ENCODE results near the gene LHX1. TPM values are rescaled to one million over a fixed set of nuclear protein-coding genes. Genes with fewer than 3 reads are reported as not detected.

The LHX1 gene
- total RNA-seq, 2 donors from 2014 or later, result not detected

DNA sequence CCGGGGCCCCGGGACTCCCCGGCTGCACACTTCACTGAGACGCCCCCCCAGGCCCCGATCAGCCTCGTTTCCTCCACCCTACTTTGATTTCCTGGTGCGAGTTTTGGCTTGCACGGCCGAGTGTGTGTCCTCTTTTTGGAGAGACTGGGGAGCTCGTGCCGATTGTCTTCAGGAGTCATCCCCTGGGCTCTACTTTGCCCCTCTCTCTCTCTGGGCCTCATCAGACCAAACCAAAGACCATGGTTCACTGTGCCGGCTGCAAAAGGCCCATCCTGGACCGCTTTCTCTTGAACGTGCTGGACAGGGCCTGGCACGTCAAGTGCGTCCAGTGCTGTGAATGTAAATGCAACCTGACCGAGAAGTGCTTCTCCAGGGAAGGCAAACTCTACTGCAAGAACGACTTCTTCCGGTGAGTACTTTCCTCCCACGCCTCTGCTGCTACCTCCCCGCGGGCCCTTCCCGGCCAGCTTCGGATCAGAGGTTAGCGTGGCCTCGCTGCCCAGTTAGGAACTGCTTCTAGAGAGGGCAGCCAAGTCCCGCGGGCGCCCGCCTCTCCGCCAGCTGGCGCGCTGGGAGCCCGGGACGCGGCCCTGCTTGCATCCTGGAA, 787 bp downstream of the LHX1 start:
- peaks cover 19 to 95% of the 10 kb centered on the region in 2 donors for H3K27me3 ChIP-seq
- no peak for TF ChIP-seq POLR2A (IDR thresholded peaks at IDR 0.05)
- TF ChIP-seq, protein P1, sequence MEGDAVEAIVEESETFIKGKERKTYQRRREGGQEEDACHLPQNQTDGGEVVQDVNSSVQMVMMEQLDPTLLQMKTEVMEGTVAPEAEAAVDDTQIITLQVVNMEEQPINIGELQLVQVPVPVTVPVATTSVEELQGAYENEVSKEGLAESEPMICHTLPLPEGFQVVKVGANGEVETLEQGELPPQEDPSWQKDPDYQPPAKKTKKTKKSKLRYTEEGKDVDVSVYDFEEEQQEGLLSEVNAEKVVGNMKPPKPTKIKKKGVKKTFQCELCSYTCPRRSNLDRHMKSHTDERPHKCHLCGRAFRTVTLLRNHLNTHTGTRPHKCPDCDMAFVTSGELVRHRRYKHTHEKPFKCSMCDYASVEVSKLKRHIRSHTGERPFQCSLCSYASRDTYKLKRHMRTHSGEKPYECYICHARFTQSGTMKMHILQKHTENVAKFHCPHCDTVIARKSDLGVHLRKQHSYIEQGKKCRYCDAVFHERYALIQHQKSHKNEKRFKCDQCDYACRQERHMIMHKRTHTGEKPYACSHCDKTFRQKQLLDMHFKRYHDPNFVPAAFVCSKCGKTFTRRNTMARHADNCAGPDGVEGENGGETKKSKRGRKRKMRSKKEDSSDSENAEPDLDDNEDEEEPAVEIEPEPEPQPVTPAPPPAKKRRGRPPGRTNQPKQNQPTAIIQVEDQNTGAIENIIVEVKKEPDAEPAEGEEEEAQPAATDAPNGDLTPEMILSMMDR (IDR thresholded peaks at IDR 0.05), result peak in 1 of 7 experiments; percentile 6
- H3K4me3 ChIP-seq, result no peak overlapping the region
- DNase-seq, result peak in 1 of 4 donors; percentile 36
- no peak overlapping the region for H3K27ac ChIP-seq
- H3K9me3 ChIP-seq, result no peaks in the 10 kb centered on the region
- intact Hi-C loops (cut with DNase I), result no loop called here
- peak; percentile 33 for ATAC-seq
- H3K36me3 ChIP-seq (replicated peaks in 1 of 2; ENCODE audit: insufficient read depth in 1 of 2, low read depth in 2 of 2), result no peaks in the 10 kb centered on the region
- WGBS, 2 donors, result 3 to 10% methylated on average over 14 to 36 of the region's 36 CpGs
- peaks cover 79% of the 10 kb centered on the region for H3K4me1 ChIP-seq

DNA sequence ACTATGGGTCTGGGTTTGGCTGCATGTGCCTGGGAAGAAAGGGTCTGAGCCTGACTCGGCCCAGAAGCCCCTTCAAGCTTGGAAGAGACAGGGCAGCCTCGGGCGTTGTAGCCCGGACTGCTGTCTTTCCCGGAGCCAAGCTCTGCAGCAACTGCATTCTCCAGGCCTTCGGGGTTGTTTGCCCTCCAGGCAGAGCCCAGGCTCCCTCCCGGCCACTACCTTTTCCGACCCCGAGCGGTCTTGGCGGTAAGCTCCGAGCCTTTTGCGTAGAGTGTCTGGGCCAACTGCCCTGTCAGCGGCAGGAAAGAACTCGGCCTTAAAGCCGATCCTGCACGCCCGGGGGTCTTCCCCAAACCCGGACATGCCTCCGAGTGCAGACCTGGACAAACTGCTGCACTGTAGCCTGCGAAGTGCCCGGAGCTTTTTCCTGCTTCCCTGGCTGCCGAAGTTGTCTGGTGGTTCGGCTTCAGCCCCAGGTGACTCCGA, 1.3 kb downstream of the LHX1 start:
- TF ChIP-seq POLR2A (IDR thresholded peaks at IDR 0.05), result no peak

DNA sequence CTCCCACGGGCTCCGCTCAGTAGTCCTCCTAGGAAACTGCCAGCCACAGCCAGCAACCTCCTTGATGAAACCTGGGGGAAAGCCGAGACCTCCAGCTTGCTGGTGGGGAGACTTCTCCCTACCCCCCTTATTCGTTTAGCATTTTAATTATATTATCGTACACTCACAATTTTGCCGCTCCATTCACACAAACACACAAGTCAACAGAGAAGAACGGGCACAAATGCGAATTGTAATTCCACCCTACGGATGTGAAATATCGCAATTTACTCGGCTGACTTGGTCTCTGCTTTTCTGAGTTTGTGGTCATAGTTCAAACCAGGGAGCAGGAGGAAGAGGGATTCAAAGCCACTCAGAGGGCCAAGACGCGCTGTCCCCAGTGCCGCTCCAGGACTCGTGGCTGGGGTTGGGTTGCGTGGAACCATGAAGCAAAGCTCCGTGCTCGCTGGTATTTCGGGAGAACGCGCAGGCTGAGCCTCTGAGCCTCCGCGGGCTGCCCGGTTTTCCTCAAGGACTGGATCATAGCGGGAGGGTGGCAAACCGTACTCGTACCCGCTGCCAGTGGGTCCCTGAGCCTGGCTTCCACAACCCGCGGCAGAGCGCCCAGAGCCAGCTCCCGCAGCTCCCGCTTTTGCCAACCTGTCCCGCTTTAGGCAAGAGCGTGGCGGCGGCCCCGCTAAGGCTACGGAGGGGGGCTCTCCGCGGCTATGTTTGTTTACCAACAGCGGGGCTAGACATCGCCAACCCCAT, 2.0 kb downstream of the LHX1 start:
- DNase-seq (no peak), ATAC-seq (no peak)
- H3K27ac ChIP-seq, result no peak overlapping the region
- no peaks in the 10 kb centered on the region for H3K36me3 ChIP-seq (replicated peaks in 1 of 2; ENCODE audit: insufficient read depth in 1 of 2, low read depth in 2 of 2)
- TF ChIP-seq POLR2A (IDR thresholded peaks at IDR 0.05), result no peak
- TF ChIP-seq, protein P1 (IDR thresholded peaks at IDR 0.05), result no peak
- peaks cover 71% of the 10 kb centered on the region for H3K4me1 ChIP-seq
- no peak overlapping the region for H3K4me3 ChIP-seq
- WGBS, 2 donors, result 9 to 11% methylated on average over 27 to 43 of the region's 43 CpGs
- H3K27me3 ChIP-seq, result peaks cover 15 to 96% of the 10 kb centered on the region in 2 donors
- H3K9me3 ChIP-seq, result no peaks in the 10 kb centered on the region
- intact Hi-C loops (cut with DNase I), result no loop called here

More for the DNA sequence above, 1.3 kb downstream of the LHX1 start:
- peaks cover 19 to 95% of the 10 kb centered on the region in 2 donors for H3K27me3 ChIP-seq
- DNase-seq (no peak), ATAC-seq (no peak)
- H3K27ac ChIP-seq, result no peak overlapping the region
- H3K9me3 ChIP-seq, result no peaks in the 10 kb centered on the region
- intact Hi-C loops (cut with DNase I), result no loop called here
- no peaks in the 10 kb centered on the region for H3K36me3 ChIP-seq (replicated peaks in 1 of 2; ENCODE audit: insufficient read depth in 1 of 2, low read depth in 2 of 2)
- 3 to 20% methylated on average over 2 to 25 of the region's 25 CpGs for WGBS, 2 donors
- H3K4me1 ChIP-seq, result peaks cover 78% of the 10 kb centered on the region
- H3K4me3 ChIP-seq, result no peak overlapping the region

DNA sequence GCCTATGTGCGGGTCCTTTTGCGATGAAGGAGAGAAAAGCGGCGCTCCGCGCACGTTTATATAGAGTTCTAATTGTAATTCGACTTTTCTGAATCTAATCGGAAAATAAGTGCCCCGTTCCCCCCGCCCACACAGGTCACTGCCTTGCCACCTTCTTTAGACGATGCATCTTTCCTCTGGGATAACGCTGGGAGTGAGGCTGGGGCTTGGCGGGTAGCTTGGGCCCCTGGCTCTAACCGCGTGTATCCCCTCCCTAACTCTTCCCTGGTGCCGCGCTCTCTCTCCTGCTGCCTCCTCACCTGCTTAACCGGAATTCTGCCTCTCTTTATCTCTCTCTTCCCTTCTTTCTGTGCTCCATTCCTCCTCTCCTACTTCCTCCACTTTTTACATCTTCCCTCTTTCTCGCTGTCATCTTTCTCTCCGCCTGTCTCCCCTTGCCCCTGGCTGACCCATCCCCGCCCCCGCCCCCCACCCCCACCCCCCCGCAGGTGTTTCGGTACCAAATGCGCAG, 2.6 kb downstream of the LHX1 start:
- ATAC-seq, result no peak
- WGBS, 2 donors, result 2 to 7% methylated on average over 26 of the region's 26 CpGs
- Histone ChIP-seq H3K9me3 (no peaks in the 10 kb centered on the region), H3K27ac (no peak overlapping the region), H3K36me3 (replicated peaks in 1 of 2; ENCODE audit: insufficient read depth in 1 of 2, low read depth in 2 of 2) (no peaks in the 10 kb centered on the region), H3K4me1 (peaks cover 65% of the 10 kb centered on the region), H3K27me3 (peaks cover 10 to 96% of the 10 kb centered on the region in 2 donors), H3K4me3 (no peak overlapping the region)
- TF ChIP-seq POLR2A (IDR thresholded peaks at IDR 0.05), result no peak
- TF ChIP-seq, protein P1 (IDR thresholded peaks at IDR 0.05), result no peak
- intact Hi-C loops (cut with DNase I), result no loop called here
- DNase-seq, result no peak

Data from body of pancreas (tissue), 4 donors.